GM21737 (cell line): Measurements from ENCODE around the gene TENM4.

ENCODE experiments used
- ATAC-seq: cut with Tn5 transposase; IDR thresholded peaks from one replicate; pipeline ENCODE4 v1.9.1; 2021; ENCODE audit warnings: mild to moderate bottlenecking, moderate library complexity; ENCODE audit not compliant: unreplicated experiment

The TENM4 gene

DNA sequence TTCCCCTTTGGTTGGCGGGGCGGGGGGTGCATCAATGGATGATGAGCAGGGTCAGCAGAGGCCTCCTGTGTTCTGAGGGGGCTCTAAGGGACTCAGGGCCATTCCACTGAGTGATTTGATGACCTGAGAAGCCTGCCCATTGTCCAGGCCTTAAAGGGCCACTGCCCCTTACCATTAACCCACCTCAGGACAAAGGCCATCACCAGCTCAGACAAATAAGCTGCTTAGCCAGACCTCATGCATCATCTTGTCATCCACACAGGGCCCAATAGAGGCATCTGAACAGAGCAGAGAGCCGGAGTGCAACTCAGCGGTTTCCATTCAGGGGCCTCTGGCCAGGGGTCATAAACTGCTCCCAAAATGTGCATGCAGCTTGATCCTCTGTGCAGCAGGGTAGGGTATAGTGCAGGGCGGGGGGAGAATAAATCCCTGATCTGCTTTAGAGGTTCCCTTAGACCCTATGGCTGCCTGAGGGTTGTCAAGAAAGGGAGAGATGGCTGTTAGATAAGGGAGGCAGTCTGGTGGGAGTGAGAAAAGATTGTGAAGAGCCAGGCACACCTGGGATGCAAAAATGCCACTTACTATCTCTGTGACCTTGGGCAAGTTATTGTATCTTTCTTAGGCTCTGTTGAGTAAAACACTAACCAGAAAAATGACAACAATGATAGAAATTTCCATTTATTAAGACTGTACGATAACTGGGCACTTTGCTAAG, 490.7 kb downstream of the TENM4 start:
- no peak for ATAC-seq

DNA sequence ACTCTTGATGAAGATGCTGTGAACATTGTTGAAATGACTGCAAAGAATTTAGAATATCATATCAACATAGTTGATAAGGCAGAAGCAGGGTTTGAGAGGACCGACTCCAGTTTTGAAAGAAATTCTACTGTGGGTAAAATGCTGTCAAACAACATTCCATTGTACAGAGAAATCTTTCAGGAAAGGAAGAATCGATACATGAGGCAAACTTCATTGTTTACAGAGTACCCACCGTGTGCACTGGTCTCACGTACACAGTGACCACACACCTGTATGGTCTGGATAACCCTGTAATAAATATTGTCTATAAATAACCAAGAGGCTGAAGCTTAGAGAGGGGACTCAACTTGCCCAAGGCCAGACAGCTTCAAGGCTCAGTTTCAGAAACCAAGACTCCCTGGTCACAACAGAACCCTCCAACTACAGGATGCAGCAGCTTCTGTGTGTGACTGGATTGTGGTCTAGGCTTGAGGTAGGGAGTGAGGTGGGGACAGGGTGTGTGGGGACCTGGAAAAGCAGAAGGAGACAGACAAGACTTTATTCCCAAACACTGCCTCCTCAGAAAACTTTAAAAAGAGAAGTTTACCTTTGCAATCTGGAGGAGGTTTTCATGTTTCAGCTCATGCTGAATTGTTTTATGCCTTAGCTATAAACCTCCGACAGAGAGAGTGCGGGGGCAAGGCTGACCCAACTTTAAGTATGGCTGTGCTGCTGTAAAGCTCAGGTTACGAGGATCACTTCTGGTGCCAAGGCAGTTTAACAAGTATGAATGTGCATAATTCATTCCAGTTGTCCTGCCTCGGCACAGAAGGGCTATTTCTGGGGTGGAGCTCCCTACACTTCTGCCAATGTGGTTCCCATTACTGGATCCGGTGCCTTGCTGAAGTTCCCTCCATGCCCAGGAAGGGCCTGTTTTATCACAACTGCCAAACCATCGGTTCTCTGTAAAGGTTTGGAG, 493.6 kb downstream of the TENM4 start:
- ATAC-seq: no peak

DNA sequence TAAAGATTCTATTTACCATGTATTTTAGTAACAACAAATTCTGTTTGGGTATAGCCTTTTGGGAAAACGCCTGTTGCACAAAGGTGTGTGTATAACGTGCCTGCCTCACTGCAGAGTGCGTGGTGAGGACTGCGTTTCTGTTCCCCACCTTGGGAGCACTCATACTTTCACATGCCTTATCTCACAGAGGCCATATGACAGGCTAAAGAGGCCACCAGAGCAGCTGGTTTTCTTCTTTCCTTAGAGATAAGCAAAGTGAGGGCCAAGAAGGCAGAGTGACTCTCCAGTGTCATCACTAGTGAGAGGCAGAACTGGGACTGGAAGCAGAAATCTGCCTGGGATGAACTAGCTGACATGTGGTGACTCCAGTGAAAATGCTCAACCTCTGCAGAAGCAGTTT, 497.0 kb downstream of the TENM4 start:
- ATAC-seq: no peak

DNA sequence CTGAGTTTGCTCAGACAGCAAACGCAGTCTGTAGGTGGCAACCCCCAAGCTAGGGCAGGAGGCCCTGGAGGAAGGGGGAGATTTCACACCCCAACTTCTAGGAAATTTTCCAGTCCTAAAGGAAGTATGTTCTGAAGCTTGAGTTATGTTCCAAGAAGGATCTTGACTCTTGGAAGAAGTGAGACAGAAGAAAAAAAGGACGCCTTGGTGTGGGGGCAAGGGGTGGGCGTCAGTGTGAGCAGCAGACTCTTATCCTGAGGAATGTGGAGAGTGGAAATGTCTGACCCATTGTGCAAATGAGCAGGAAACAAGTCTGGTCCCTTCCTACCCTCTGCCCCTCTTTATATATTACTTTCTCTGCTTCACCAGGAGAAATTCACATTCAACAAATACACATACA, 497.7 kb downstream of the TENM4 start:
- no peak for ATAC-seq

DNA sequence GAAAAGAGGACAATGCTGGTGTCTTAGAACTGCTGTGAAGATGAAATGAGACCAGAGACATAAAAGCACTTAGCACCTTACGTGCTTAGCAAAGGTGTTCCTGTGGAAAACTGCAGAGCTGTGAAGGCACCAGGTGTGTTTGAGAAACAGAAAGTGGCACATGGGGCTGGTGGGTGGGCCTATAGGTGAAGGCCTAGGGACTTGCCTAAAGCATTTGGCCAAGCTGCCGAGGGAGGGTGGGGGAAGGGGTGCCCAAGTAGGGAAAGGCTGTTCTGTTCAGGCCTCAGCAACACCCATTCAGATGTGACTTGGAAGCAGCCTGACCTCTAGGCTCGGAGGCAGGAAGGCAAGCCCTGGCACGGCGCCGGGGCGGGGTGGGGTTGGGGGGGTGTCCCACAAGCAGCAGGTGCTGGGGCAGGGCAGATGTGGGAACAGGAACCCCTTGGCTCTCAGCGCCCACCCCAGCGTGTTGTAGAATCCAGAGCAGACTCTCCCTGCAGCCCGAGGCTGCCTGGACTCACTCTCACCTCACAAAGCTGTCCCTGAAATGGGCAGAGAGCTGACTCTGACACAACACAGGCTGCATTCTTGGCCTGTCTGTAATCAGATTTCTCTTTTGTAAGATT, 499.5 kb downstream of the TENM4 start:
- no peak for ATAC-seq

DNA sequence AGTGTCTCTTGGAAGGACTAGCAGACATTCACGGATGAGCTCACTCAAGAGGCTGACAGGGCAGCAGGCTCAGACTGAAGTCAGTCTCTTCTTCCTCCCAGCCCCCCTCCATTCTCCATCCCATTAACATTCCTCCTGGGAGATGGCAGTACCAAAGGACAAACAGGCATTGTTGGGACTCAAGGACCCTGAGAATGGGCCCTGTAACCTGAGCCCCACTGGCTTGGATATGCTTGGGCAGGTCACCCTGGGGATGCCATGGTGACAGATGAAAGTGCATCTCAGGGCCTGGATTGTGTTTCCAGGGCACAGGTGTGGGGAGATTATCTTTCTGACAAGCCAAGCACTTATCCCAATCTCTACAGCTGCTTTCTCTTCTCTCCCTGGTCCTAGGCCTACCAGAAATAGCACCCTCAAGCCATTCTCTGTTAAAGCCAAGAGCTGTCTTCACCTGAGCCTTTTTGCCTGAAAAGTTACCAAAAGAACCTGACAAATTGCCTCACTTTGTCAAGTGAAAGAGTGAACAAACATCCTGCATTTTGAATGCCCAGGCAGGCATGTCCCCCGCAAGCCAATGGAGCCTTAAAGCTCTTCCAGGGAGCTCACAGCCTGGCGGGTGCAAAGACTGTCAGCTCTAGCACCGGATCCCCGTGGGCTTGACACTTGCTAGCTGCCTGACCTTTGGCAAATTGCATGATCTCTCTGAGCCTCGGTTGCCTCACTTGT, 500.2 kb downstream of the TENM4 start:
- ATAC-seq: no peak

DNA sequence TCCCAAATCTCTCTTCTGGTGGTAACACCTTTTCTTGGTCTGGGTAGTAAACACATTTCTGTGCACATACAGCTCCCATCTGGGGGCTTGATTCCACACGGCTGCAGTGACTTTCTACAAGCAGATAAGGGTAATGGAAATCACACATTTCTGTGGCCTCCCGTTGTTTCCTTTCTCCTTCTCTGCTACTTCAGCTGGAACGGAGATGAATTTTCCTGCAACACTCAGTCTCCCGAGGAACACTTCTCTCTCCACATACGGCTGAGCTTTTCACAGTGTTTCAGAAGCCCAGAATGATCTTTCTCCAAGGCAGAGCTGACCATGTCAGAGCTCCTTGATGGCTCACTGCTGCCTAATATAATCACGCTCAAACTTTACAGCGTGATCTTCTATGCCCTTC, 501.9 kb downstream of the TENM4 start:
- no peak for ATAC-seq

DNA sequence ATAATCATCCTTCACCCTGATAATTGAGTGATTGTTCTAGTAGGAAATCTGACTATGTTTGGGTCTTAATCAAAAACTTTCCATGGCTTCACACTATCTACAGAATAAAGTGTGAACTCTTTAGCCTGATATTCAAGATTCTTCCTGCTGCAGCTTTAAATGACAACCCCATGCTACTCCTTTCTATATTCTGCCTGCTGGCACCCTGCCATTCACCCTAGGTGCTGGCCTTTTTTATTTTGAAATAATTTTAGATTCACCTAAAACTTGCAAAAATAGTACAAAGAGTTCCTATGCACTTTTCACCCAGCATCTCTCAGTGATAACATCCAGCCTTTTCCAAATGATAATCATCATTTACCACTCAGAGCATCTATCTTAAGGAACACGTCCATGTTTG, 502.8 kb downstream of the TENM4 start:
- ATAC-seq: no peak

DNA sequence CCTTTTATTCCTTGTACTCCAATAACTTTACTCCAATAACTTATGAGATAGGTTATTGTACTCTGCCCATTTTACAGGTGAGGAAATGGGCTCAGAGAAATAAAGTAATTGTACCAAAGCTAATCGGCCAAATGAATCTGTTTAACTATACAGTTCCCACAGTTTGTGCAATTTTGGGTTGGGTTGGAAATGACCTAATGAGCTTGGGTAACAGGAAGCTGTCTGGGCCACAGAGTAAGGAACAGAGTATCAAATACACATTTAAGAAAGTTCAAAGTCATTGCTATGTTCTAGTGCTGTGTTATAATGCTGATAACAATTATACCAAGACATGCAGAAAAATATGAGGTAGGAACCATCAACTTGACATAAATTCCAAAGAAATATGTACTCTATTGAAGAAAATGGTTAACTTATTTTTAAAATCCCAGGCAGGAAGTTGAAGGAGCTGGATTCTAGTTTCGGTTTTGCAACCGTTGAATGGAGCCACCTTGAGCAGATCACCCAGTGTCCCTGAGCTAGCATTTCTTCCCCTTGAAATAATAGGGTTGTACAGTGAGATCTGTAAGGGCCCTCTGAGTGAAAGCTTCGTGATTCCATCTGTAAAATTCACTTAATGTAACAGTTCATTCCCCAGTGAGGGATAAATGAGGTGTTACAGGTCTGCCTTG, 505.3 kb downstream of the TENM4 start:
- ATAC-seq: no peak

DNA sequence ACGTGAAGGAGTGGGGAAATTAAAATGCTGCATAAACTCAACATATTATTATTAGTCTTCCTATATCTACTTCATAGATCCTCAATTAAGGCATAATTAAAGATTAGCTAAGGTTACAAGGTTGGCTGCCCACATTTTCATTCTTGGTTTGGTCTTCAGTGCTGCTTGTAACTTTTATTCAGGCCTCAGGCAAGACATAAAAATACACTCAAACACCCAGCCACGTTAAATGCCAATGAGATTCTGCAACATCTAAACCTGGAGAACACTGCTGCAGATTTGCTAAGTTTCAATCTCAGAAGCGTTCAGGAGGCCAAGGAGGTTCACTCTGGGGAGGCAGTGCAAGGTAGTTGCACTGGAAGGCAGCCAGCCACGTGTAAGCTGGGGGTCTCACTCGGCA, 507.5 kb downstream of the TENM4 start:
- ATAC-seq: no peak

DNA sequence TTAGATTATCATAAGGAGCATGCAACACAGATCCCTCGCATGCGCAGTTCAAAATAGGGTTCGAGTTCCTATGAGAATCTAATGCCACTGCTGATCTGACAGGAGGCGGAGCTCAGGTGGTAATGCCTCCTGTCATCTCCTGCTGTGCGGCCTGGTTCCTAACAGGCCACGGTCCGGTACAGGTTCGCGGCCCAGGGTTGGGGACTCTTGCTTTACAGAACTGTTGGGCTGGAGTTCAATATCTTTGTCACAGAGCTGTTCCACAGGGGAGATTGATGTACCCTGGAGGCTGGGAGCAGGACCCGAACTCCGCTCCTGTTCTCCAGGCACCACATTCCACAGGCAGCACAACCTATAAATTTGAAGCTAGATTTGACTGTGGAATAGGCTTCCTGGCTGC, 508.1 kb downstream of the TENM4 start:
- no peak for ATAC-seq

DNA sequence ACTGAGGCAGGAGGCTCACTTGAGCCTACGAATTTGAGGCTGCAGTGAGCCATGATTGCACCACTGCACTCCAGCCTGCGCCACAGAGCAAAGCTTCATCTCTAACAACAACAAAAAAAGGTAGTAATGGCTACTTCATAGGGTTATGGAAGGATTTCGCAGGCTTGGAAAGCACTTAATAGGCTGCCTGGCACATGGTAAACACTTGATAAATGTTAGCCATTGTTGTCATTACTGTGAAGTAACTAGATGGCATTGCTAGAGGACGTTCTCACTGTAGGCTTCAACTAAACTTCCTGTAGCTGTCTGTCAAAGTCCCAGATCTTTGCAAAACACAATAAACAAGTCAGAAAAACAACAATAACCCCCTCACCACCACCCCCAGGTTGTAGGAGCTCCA, 508.9 kb downstream of the TENM4 start:
- no peak for ATAC-seq

DNA sequence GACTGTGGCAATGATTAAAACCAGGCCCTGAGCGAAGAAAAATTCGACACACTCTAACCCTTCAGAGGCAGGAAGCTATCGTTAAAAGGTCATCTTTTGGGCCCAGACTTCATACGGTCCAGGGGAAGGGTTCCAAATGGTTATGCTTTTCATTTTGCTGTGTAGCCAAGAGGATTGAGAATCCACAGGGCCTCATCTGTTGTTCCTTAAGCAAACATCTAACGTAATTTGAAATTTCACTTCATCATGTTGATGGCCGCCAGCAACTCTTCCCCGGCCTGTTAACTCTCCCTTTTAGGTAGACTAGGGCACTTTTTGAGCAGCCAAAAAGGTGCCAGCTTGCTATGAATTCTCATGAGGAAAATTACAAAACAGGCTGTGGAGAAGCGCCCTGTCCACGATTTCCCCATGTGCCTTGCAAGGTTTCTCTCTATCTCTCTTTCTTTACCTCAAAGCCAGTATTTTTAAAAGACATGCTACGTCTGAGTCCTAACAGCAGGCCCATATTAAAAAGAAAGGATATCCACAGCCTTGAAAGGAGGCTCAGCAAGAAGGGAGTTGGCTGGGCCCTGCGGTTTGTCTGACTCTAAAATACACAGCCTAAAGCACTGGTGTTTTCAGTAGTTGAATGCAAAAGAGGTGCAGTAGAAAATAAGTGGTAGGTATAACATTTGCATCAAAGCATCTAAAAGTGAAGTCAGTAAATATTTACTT, 509.9 kb downstream of the TENM4 start:
- no peak for ATAC-seq

DNA sequence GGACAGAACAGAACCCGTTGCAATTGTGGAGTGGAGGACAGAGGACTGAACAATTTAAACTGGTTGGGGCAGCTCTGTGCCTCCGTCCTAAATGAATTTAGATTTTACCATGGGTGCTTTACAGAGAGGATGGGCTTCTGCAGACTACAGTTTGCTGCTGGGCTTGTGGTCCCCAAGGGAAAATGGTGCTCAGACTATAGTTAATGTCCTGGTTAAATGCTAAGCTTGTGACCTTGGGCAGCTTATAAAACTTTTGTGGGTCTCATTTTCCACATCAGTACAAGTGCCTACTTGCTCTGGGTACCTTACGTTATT, 511.0 kb downstream of the TENM4 start:
- ATAC-seq: no peak

DNA sequence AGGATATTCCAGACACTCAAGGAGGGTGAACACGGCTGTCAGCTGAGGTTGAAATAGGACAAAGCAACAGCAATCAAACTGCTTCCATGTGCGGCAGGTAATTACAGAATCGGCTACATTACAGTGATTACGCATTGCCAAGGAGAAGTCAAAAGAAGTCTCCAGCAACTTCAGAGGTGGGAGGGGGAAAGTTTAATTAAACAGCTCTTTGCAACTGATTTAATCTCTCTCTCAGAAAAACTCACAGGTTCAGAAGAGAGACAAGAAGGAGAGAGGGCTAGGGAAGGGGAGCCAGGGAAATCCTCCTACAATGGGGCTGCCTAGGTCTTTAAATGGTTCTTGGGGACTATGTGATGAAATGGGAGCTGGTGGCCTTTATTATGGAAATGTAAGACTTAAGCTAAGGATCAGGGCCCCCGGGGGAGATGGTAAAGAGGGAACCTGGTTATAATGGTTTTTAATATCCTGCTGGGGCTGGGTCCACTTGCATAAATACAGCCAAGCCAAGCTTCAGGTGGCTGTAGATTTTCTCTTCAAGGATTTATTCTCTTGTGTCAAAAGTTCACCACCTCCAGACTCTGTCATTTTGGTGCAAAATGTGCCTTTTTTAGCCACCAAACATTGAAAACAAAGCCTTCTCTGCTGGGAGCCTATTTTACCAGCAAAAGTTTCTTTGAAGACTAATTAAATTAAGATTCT, 511.5 kb downstream of the TENM4 start:
- no peak for ATAC-seq

DNA sequence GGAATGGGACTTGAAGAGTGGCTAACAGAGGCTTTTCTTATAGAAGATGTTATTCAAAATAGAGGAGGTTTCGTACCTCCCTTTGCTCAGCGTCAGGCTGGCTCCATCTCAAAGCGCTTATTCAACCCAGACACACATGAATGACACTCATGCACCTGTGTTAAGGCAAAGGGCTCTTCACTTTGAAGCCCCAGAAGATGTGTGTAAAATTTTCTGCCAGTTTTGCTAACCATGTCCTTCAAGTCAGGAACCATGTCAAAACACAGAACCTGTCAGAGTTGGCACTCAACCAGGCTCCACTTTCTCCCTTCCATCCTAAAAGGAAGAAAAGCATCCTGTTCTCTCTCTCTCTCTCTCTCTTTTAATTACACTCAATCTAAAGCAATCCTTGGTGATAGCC, 513.3 kb downstream of the TENM4 start:
- ATAC-seq: no peak

DNA sequence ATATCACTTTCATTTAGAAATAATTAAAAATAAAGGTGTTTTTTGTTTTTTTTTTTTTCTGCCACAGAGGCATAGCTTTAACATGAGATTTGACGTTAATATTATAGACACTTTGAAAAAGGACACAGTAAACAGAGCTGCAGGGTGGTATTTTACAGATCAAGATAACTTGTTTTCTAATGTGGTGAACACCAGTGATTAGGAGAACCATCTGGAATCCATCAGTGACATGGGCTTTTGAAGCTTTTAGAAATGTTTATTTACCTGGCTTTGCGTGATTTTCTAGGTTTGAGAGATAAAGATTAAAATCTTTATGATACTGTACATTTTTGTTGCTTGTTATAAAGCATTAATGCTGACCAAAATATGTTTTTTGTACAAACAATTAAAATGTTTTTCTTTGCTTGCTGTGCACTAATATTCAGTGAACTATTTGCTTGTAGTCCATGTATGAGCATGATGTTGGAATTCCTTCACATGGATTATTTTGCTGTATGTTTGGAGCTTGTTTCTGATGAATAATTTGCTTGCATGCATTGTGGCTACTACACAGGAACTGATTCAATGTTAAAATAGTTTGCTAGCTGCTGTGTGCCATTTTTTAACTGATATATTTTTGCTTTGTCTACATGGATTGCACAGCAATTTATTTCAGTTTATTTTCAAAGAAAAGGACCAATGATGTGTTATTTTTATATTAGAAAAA, 514.0 kb downstream of the TENM4 start:
- ATAC-seq: no peak

DNA sequence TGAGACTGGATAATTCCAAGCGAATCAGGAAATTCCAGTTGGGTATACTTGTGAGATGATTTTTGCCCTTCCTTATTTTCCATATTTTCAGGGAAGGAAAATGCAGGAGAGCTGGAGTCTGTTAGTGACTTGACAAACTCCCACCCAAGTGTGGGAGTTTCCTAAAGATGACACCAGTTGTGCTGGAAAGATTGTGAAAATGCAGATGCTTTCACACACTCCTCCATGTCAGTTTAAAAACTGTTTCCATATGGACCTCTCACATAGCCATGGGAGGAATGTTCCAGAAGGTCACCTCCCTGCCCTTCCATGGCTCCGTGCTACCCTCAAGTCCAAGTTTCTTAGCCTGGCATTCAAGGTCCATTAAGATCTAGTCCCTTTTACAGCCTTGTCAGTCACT, 515.4 kb downstream of the TENM4 start:
- ATAC-seq: no peak
